IPS DF 19.7 (cell line): ENCODE measurements around the gene SOWAHC.
"Not testable (repeated sequence)": the region's sequence is repeated elsewhere in the genome, so short reads cannot be mapped to it uniquely, and the experiment has no call there.

ENCODE experiments used
- DNase-seq: peaks from one replicate; pipeline ENCODE4 v3.0.0-alpha.2; 2013; ENCODE audit warnings: low read depth, low spot score

The SOWAHC gene

DNA sequence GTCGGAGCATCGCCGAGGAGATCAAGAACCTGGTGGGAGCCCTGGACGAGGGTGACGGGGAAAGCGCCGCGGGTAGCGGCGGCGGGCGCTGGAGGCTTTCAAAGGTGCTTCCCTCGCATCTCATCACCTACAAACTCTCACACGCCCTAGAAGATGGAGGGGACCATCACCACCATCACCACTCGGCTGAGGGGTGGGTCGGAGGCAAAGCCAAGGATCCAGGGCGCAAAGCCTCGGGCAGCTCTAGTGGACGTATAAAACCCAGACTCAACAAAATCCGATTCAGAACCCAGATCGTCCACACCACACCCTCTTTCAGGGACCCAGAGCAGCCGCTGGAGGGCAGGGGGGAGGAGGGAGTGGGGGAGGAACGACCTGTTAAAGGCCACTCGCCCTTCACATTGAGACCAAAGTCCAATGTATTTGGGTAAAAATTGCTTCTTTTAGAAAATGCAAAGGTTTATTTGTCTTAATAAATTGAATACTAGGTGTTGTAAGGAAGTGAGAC lies 1.5 kb downstream of the SOWAHC start:
- no peak for DNase-seq

DNA sequence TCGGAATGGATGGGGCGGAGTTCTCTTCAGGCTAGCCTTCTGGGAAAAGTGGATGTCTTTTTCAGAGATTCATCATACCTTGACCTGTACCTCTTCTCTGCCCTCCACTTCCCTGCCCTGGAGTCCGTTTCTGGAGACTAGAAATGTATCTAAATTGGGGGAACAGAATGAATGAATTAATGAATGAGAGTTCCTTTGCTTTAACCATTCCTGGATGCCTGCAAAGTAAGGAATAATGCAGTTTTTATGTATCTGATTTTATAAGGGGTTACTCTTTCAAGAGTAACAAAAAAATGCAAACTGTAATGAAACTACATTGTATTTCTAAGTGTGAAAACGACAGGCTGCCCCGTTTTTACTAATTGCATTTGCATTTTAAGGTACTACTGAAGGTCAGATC lies 2.0 kb downstream of the SOWAHC start:
- DNase-seq: no peak

DNA sequence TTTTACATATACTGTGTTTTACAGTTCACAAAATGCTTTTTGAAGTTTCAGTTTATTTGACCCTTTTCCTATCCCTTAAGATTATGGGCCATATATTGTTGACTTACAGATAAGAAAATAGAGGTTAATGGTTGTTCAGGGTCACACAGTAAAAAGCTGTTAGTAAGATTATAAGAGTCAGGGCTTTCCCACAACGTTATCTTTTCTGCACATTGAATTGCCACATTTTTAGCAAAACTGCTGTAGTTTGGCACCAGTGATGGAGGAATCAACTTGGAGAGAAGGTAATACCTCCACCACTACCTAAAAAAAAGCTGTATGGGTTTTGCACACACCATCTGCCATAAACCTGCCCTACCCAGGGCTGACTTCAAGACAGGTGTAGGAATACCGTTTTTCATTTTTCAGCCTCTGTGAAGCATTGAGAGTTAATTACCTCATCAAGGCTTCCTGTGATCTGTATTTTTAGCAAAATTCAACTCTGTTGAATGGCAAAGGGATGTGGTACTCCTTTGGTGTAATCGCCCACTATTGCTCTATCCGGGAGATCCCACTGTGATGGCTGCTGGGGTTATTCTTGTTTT lies 5.0 kb downstream of the SOWAHC start:
- DNase-seq: no peak

DNA sequence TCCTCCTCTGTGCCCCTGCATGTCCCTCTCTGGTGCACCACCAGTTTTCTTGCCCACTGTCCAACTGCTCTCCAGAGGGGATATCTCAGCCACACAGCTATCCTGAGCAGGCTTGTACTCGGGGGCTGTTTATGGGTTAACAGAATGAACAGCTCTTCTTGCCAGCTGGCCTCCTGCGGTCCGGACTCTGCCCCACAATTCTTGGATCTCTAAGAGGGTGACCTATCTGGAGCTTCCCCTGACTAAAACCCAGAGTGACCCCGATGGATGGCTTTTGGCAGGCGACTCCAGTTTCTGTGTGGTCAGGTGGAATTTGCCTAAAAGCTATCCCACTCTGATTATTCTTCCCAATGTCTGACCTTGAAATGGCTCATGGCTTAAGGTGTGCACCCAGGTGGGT lies 9.1 kb downstream of the SOWAHC start:
- no peak for DNase-seq

DNA sequence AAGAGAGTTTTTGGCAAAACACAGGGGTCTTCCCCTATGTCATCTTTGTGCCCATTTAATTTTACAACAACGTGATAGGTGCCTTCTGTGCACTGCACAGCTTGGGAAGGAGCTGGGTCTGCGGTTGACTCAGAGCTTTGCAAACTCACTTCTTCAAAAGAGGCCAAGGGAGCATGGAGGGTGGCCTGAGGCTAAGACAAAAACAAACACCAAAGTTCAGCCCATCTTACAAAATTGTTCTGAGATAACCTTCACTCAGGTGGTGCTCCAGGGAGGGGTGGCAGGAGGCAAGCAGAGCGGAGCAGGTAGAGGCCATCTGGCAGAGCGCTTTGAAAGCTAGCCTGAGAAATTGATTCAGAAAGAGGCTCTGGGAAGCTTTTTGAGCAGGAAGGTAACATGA lies 9.8 kb downstream of the SOWAHC start:
- DNase-seq: no peak

DNA sequence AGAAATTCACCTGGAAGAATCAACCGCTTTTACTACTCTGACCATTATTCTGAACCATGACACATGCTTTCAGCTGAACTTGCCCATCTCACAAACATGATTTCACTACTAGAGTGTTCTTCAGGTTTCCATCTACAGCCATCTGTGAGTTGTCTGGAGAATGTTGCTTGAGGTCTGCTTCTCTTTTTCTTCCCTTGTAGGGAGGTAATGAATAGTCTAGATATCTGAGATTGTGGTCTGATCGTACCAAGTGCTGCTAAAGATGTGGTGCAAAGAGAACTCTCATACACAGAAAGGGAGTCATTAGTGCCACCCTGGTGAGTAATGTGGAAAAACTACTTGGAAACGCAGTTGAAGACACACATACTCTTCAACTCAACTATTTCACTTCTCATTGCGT lies 10.2 kb downstream of the SOWAHC start:
- no peak for DNase-seq

DNA sequence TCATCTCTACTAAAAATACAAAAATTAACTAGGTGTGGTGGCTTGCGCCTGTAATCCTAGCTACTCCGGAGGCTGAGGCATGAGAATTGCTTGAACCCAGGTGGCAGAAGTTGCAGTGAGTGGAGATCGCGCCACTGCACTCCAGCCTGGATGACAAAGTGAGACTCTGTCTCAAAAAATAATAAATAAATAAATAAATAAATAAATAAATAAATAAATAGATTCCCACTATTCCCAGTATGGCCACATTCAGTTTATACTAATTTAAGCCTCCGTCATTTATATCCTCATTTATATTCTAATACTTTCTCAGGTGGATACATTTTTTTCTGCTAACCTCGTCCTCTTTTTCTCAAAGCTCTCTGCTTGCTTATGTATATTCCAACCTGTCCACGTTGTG lies 14.2 kb downstream of the SOWAHC start:
- not testable (repeated sequence) for DNase-seq

DNA sequence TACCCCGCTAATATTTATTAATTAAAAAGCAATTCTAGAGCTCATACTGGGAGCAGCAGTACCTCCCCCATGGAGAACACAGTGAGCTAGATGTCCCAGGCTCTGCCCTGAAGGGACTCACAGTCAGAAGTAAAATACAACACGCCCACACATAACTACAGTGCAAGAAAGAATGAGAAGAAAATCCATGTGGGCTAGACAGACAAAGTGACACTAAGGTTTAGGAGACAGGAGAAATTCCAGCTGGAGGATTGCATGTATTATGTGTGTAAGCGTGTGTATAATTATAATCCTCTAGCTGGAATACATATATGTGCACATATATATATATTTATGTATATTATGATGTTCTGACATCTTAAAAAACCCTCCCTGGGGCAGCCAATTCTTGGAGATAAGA lies 15.7 kb downstream of the SOWAHC start:
- no peak for DNase-seq

DNA sequence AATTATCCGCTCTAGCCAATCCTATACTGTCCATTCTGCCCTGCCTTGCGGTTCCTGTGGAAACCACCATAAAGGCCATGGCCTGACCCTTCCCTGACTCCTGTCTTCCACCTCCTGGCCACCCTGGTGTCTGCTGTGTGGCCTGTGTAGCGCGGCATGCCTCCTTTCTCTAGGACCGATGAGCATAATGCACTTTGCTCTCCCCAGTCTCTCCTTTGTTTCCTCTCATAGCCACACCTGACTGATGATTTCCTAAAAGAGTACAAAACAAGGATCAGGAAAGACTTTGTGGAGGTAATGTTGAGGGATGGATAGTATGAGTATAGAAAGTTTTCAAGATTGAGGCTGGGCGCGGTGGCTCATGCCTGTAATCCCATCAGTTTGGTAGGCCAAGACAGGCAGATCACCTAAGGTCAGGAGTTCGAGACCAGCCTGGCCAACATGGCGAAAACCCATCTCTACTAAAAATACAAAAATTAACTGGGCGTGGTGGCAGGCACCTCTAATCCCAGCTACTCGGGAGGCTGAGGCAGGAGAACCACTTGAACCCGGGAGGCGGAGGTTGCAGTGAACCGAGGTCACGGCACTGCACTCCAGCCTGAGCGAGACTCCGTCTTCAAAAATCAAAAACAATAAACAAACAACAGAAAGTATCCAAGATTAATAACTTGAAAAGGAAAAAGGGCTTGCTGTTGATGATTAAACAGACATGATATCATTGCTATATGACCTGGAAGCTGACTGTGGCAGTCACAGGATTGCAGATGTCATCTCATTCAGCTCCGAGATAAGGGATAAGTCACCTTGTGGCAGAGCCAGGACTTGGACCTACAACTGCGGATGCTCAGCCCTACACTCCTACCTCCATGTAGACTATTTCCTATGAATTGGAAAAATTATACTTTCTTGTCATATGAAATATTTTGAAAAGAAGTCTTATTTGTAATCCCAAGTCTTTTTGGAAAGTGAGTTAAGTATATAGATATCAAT lies 16.6 kb downstream of the SOWAHC start:
- DNase-seq: no peak

DNA sequence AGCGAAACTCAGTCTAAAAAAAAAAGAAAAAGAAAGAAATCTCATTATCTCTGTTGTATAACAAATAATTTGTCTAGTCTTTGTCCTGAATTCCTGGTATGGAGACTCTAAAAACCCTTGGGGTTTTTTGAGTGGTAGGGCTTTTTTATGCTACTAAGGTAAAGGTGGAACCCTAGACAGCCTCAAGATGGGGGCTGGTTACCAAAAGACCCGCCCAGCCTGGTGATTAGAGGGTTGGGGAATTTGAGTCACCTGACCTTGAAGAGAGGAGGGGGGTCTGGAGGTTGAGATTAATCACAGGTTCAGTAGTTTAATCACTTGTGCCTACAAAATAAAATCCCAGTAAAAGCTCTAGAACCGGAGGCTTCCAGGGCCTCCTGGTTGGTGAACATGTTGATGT lies 17.6 kb downstream of the SOWAHC start:
- DNase-seq: no peak

DNA sequence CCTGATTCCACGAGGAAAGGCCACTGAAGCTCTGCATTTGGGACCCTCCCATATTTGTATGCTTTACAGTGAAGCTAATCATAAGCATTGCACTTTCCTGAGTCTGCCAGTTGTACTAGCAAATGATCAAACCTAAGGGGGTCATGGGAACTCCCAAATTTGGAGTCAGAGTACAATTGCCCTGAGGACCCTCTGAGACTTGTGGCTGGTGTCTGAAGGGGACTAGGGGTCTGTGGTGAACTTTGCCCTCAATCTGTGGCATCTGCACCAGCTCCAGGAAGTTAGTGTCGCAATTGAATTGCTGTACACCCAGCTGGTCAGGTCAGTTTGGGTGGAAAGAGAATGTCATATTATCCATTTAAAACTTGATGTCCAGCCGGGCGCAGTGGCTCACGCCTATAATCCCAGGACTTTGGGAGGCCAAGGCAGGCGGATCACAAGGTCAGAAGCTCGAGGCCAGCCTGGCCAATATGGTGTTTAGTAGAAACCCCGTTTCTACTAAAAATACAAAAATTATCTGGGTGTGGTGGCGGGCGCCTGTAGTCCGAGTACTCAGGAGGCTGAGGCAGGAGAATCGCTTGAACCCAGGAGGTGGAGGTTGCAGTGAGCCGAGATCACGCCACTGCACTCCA lies 18.1 kb downstream of the SOWAHC start:
- DNase-seq: no peak

DNA sequence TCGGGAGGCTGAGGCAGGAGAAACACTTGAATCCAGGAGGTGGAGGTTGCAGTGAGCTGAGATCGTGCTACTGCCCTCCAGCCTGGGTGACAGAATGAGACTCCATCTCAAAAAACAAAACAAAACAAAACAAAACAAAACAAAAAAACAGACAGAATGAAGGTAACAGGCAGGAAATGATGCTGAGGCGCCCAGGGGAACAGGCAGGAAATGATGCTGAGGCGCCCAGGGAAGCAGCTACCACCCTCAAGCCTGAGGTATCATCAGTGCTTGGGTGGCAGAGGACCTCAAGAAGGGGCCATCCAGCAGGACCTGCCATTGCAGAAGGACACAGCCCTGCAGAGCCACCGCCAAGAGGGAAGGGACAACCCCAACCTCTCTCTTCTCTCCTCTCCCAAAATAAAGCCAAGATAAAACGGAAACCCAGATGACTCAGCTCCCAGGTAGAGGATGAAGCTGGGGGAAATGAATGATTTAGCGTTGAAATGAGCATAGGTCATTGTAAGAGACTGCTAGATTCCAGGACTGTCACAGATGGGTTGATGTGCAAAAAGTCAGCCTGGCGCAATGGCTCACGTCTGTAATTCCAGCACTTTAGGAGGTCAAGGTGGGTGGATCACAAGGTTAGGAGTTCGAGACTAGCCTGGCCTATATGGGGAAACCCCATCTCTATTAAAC lies 19.3 kb downstream of the SOWAHC start:
- DNase-seq: no peak

DNA sequence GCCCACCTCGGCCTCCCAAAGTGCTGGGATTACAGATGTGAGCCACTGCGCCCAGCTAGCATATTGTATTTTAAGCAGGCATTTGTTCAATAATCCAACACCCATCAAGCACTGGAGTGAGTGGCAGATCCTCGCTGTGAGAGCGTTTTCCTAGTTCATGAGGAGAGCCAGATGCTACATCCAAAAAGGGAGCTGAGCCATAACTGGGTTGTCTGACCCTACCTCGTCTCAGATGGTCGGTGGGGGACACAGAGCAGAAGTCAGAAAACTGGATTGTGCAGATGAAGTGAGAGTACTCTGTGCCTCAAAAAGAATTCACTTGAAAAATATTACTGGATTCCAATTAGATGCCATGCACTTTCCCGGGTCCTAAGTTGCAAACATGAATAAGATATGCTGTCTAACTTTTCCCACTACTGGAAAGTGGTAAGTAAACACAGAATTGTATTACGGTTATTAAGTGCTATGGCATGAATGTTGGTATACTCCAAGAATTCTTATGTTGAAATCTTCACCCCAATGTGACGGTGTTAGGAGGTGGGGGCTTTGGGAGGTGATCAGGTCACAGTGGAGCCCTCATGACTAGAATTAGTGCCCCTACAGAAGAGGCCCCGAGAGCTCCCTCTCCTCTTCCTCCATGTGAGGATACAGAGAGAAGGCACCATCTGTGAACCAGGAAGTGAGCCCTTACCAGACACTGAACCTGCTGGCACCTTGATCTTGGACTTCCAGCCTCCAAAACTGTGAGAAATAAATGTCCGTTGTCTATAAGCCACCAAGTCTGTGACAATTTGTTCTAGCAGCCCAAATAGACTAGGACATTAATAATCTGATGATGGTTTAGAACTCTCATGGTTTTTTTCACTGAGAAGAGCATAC lies 21.5 kb downstream of the SOWAHC start:
- no peak for DNase-seq

DNA sequence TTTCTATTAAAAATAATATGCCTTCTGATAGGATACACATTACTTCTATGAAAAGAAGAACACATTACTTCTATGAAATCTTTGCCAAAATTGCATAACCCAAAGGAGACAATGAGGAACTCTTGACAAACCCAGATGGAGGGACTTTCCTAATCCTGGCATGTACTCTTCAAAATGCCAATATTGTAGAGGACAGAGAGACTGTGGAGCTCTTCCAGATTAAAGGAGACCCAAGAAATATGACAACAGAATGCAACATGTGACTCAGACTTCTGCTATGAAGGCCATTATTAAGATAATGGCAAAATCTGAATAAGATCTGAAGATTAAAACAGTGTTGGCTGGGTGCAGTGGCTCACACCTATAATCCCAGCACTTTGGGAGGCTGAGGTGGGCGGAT lies 22.2 kb downstream of the SOWAHC start:
- no peak for DNase-seq

DNA sequence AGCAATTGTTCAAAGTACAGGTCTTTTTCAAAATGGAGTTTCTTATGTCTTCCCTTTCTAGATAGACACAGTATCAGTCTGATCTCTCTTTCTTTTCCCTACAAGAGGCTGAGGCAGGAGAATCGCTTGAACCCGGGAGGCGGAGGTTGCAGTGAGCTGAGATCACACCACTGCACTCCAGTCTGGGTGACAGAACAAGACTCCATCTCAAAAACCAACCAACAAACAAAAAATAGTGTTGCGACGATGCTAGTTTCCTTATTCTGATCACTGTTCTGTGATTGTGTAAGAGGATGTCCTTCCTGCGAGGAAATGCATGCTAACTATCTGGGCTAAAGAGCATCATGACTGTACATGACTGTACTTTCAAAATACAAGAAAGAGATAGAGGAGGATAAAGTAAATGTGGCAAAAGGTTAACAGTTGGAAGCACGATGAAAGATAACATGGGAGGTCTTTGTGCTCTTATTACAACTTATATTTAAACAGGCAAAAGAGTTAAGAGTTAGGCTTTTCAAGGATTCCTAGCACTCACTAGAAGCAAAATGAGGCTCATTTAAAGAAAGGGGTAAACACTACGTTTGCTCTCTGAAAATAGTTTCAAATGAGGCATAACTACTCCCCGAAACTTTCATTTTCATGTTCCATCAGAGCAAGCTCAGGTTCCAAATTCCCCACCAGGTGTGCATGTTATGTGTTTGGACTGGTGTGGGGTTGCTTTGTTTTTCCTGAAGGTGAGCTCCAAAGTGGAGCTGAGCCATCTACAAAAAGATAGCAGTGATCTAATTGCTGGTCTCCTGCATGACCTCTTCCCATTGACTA lies 23.8 kb downstream of the SOWAHC start:
- no peak for DNase-seq

DNA sequence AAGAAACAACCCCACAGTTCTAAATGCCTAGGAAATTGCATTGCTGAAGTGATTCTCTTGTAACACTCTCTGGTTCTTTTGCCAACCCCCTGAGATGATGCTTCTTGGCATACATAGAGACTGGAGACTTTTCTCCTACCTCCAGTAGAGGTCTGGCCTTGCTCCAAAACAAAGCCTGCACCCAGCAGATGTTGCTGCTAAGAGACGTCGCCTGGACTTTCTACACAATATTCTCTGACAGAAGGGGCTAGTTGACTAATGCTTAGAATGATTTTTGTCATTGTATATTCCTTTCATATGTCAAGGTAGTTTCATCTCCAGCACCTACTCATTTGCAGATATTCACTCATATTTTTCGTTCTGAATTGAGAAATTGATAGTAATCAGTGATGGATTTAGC lies 24.6 kb downstream of the SOWAHC start:
- no peak for DNase-seq

DNA sequence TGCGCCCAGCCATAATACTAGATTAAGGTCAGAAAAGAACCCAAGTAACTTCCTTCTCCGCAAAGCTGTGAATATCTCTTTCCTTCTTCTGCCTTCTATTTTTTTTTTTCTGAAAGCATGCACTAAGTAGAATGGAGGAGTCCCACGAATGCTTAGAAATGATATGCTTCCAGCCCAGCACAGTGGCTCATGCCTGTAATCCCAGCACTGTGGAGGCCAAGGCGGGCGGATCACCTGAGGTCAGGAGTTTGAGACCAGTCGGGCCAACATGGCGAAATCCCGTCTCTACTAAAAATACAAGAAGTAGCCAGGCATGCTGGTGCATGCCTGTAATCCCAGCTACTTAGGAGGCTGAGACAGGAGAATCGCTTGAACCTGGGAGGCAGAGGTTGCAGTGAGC lies 25.8 kb downstream of the SOWAHC start:
- DNase-seq: not testable (repeated sequence)

DNA sequence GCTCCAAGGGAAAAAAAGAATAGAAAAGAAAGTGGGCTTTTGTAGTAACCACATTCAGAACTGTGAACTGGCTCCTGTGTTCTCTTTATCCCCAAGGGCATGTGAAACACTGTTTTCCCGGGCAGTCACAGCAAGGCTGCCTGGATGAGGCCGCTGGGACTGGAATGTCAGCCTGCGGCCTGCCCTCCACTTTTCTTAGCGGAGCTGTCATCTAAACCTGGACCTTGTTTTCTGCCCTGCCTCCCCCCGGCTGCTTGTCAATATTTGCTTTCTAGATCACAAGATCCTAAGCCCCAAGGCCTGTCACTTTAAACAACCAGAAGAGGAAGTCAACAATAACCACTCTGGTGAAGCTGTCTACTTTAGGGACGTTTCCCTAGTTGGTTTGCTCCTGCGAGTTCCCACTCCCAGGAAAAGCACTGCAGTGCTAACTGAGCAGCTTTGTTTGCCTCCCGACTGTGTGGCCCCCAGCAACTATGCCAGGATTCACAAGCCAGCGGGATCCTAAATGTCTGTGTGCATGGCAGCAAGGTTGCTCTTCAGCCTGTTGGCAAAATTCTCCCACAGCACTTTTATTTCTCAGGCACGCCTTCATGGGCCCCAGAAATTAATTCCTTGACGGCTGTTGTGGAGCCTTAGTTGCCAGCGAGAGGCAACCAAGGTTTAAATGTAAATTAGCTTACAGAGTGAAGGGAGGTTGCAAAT lies 30.6 kb downstream of the SOWAHC start:
- no peak for DNase-seq

DNA sequence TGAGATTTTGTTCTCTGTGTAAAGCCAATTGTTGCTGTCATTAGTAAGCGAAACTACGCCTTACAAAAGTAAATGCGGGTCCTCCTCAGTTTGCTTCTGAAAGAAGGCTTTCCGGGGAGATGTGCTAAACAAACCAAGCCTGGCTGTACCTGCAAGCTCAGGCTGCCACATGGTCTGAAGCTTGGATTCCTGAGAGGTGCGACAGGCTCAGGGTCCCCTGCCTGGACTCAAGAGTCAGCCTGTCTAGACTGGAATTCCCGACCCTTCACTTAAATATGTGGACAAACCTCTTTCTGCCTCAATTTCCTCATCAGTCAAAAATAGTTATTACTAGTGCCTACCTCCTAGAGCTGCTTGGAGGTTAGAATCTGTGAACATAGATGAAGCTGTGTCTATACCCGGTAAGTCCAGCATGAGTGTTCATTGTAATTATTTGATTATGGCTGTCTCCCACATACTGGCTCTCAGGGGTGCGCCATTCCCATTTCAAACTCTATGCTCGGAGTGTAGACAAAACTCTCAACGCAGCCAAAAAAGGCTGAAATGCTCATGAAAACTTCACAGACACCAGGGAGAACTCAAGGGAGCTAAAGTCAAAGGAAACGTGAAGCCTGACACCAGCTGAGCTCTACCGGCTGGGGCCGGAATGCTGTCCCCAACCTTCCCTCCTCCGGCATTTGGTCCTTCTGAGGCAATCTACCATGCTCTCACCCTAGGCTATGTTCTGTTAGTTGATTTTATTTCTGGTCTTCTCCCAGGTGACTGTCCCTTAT lies 31.4 kb downstream of the SOWAHC start:
- no peak for DNase-seq
